Pancreas (tissue), 10 donors: ENCODE measurements around the gene OPCML. TPM values are rescaled to one million over a fixed set of nuclear protein-coding genes. Genes with fewer than 3 reads are reported as not detected.

Experiments used
- ATAC-seq, 4 donors: fragments of 200-7000 bp; cut with Tn5 transposase; one replicate each; pipeline versions ENCODE4 v1.8.0 to v1.9.1; 2020; ENCODE audit warnings: mild to moderate bottlenecking in 4 of 4, moderate library complexity in 4 of 4
- DNase-seq, 6 donors: peaks; one replicate each; pipeline ENCODE4 v3.0.0-alpha.2; 2020
- FAIRE-seq: peaks from 2 replicates; lab custom pipeline; 2012; peaks lifted over from hg19 to GRCh38; lab: Jason Lieb, UNC
- H3K27ac ChIP-seq, 4 donors: fragments of 200-600 bp; sonication (generic); 1 replicate in 3 of 4; 2 replicates in 1 of 4; pipeline versions ENCODE4 v1.5.0 to v1.8.0; 2020
- H3K27me3 ChIP-seq, 4 donors: fragments of 200-600 bp; one replicate each; pipeline ENCODE4 v1.8.0; 2021
- H3K36me3 ChIP-seq, 3 donors: fragments of 200-600 bp; sonication (generic) in 1 of 3; one replicate each; pipeline versions ENCODE4 v1.5.0 to v1.8.0; 2020 to 2021
- H3K4me1 ChIP-seq, 3 donors: fragments of 200-600 bp; one replicate each; pipeline ENCODE4 v1.8.0; 2021
- H3K4me3 ChIP-seq, 4 donors: fragments of 200-600 bp; sonication (generic) in 2 of 4; one replicate each; pipeline versions ENCODE4 v1.5.0 to v1.8.0; 2020 to 2021
- H3K9me3 ChIP-seq, 4 donors: fragments of 200-600 bp; one replicate each; pipeline ENCODE4 v1.8.0; 2021
- CTCF ChIP-seq, 4 donors: fragments of 200-600 bp; sonication (generic) in 3 of 4; IDR thresholded peaks; one replicate each; pipeline versions ENCODE4 v1.5.0 to v1.8.0; 2021; ENCODE audit warnings: antibody characterized with exemption in 4 of 4
- WGBS, 2 donors: extraction: QIAGEN DNeasy Blood & Tissue Kit; methylation state at CpG; one replicate each; pipeline ENCODE4 v1.1.7; 2013; 5-methylcytosine and 5-hydroxymethylcytosine counted together
- intact Hi-C, 3 donors: fragments of 100-400 bp; cut with DNase I; formaldehyde crosslinking; loops; one replicate each; pipeline versions ENCODE4 v1.11.1 to v1.14.2; 2022
- polyA plus RNA-seq, 2 donors: library from polyadenylated mRNA; stranded (reverse); fragments of 200-250 nt; gene quantifications; one replicate each; pipeline ENCODE4 v1.2.3, GENCODE V29; 2013
- total RNA-seq, 6 donors: library from RNA; stranded (reverse); fragmentation: NEBNext Ultra II Directional in 4 of 6; extraction: Animal tissue kit (Norgen Biotek cat#: 25700) in 4 of 6; gene quantifications; one replicate each; pipeline versions ENCODE4 v1.2.1 to v1.2.4, GENCODE V29; 2021 to 2023
- donor health status: healthy with polysubstance abuse.
- donor health status: DM: no; HTN: no; CAD: no; lungs with moderate emphysema.
- donor health status: DM: no; HTN: no; CAD: no.
- donor health status: control.
- donor health status: control.
- donor health status: Bipolar disorder and iron deficiency.
- donor health status: DM: yes; HTN: yes; CAD: no.
- donor health status: DM: no; HTN: no; CAD: no.
- donor health status: DM: no; HTN: no; CAD: no.
- donor health status: DM: yes; HTN: yes; CAD: no.

OPCML gene
- total and polyA plus RNA-seq, 8 donors: 0.05 to 0.31 (median 0.19) TPM

- H3K36me3 ChIP-seq: no peaks in the 10 kb centered on the region
- no peaks in the 10 kb centered on the region for H3K27me3 ChIP-seq
- DNase-seq (no peak), ATAC-seq (no peak), FAIRE-seq (no peak)
- WGBS, 2 donors: 60 to 63% methylated on average over 1 of the region's 1 CpG
- H3K4me1 ChIP-seq: no peaks in the 10 kb centered on the region
- H3K4me3 ChIP-seq: no peak overlapping the region
- no peak for TF ChIP-seq CTCF (IDR thresholded peaks at IDR 0.05)
- intact Hi-C loops: no loop called here
- H3K9me3 ChIP-seq: no peaks in the 10 kb centered on the region
- H3K27ac ChIP-seq: no peak overlapping the region
These were observed 90.2 kb downstream of the OPCML start for GRCh38 chr11:133441964-133442660.

DNA sequence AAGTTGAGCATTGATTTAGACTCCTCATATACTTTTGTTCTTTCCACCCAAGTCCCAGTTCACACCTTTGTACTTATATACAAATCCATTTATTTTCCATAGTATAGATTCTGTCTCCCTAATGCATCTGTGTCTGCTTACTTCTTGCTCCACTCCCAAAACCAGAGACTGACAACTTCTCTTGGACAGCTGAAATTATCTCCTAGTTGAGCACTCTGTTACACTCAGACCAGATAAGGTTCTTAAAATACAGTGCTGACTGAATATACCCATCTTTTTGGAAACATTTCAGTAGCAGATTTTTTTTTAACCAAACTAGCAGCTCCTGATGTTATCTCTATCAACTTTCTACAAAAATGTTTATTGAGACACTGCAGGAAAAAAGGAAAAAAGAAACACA, 106.3 kb downstream of the OPCML start:
- intact Hi-C loops: no loop called here
- Histone ChIP-seq H3K27ac (no peak overlapping the region), H3K4me3 (no peak overlapping the region), H3K27me3 (no peaks in the 10 kb centered on the region), H3K9me3 (no peaks in the 10 kb centered on the region), H3K36me3 (no peaks in the 10 kb centered on the region), H3K4me1 (no peaks in the 10 kb centered on the region)
- DNase-seq (no peak), ATAC-seq (no peak), FAIRE-seq (no peak)
- TF ChIP-seq CTCF (IDR thresholded peaks at IDR 0.05): no peak

- no peaks in the 10 kb centered on the region for H3K36me3 ChIP-seq
- intact Hi-C loops: no loop called here
- no peak for FAIRE-seq
- WGBS, 2 donors: 71 to 75% methylated on average over 1 of the region's 1 CpG
- ATAC-seq: no peak
- H3K27ac ChIP-seq: no peak overlapping the region
- no peak overlapping the region for H3K4me3 ChIP-seq
- DNase-seq: no peak
- no peaks in the 10 kb centered on the region for H3K9me3 ChIP-seq
- H3K4me1 ChIP-seq: no peaks in the 10 kb centered on the region
- TF ChIP-seq CTCF (IDR thresholded peaks at IDR 0.05): no peak
- peaks cover 0 to 6% (median 0%) of the 10 kb centered on the region in 4 donors for H3K27me3 ChIP-seq
These were observed 107.1 kb downstream of the OPCML start for GRCh38 chr11:133425245-133425644.

- DNase-seq (no peak), FAIRE-seq (no peak), ATAC-seq (no peak)
- no peak for TF ChIP-seq CTCF (IDR thresholded peaks at IDR 0.05)
- H3K9me3 ChIP-seq: no peaks in the 10 kb centered on the region
- no peak overlapping the region for H3K27ac ChIP-seq
- peaks cover 0 to 6% (median 0%) of the 10 kb centered on the region in 4 donors for H3K27me3 ChIP-seq
- no peaks in the 10 kb centered on the region for H3K36me3 ChIP-seq
- H3K4me3 ChIP-seq: no peak overlapping the region
- no peaks in the 10 kb centered on the region for H3K4me1 ChIP-seq
- intact Hi-C loops: no loop called here
These were observed 114.1 kb downstream of the OPCML start for GRCh38 chr11:133418218-133418617.

- Histone ChIP-seq H3K9me3 (no peaks in the 10 kb centered on the region), H3K27me3 (no peaks in the 10 kb centered on the region), H3K27ac (no peak overlapping the region), H3K4me3 (no peak overlapping the region), H3K4me1 (no peaks in the 10 kb centered on the region), H3K36me3 (no peaks in the 10 kb centered on the region)
- DNase-seq: no peak
- no peak for FAIRE-seq
- intact Hi-C loops: no loop called here
- no peak for ATAC-seq
- 50 to 66% methylated on average over 6 of the region's 6 CpGs for WGBS, 2 donors
- TF ChIP-seq CTCF (IDR thresholded peaks at IDR 0.05): no peak
These were observed 117.8 kb downstream of the OPCML start for GRCh38 chr11:133414506-133414905.
